C4-2B (cell line): ENCODE results near the gene PRR12.

Experiments
- ZFX ChIP-seq: fragments of 450-650 bp; IDR thresholded peaks from 2 replicates; pipeline ENCODE4 v1.6.1; 2017
- TF ChIP-seq, protein P1 (sequence below): fragments of 450-650 bp; conservative IDR thresholded peaks from 2 replicates; pipeline ENCODE4 v1.5.1; 2017; ENCODE audit warnings: mild to moderate bottlenecking

DNA sequence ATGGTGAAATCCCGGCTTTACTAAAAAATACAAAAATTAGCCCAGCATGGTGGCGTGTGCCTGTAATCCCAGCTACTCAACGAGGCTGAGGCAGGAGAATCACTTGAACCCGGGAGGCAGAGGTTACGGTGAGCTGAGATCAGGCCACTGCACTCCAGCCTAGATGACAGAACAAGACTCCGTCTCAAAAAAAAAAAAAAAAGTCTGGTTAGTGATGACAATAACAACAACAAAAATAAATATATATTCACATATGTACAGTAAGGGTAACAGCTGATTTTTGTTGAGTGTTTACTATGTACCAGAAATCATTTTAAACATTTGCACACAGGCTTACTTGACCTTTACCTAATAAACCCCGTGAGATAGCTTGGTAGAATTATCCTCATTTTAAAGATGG, 26.0 kb downstream of the PRR12 start:
- TF ChIP-seq, protein P1, sequence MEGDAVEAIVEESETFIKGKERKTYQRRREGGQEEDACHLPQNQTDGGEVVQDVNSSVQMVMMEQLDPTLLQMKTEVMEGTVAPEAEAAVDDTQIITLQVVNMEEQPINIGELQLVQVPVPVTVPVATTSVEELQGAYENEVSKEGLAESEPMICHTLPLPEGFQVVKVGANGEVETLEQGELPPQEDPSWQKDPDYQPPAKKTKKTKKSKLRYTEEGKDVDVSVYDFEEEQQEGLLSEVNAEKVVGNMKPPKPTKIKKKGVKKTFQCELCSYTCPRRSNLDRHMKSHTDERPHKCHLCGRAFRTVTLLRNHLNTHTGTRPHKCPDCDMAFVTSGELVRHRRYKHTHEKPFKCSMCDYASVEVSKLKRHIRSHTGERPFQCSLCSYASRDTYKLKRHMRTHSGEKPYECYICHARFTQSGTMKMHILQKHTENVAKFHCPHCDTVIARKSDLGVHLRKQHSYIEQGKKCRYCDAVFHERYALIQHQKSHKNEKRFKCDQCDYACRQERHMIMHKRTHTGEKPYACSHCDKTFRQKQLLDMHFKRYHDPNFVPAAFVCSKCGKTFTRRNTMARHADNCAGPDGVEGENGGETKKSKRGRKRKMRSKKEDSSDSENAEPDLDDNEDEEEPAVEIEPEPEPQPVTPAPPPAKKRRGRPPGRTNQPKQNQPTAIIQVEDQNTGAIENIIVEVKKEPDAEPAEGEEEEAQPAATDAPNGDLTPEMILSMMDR: no peak
- TF ChIP-seq ZFX: no peak
